Activated naive CD8-positive, alpha-beta T cell treated with anti-CD3 and anti-CD28 coated beads, Interleukin-2, amount 50 U/mL, for 24 hours (primary cell): ENCODE measurements around the gene WDR26.
"Not testable (repeated sequence)": the region's sequence is repeated elsewhere in the genome, so short reads cannot be mapped to it uniquely, and the experiment has no call there.

Experiments used
- ATAC-seq: fragments of 150-1000 bp; cut with Tn5 transposase; one replicate; pipeline ENCODE4 v1.10.0; 2021
- DNase-seq: peaks from one replicate; pipeline ENCODE4 v3.0.0; 2021
- H3K27ac Mint-ChIP-seq: one replicate; pipeline ENCODE4 v1.8.0; 2021; ENCODE audit warnings: mild to moderate bottlenecking, mixed read lengths
- H3K27me3 Mint-ChIP-seq: one replicate; pipeline ENCODE4 v1.8.0; 2021; ENCODE audit warnings: mixed read lengths
- H3K36me3 Mint-ChIP-seq: one replicate; pipeline ENCODE4 v1.8.0; 2021; ENCODE audit warnings: low read depth, mixed read lengths
- H3K4me1 Mint-ChIP-seq: one replicate; pipeline ENCODE4 v1.8.0; 2021; ENCODE audit warnings: mixed read lengths
- H3K4me3 Mint-ChIP-seq: one replicate; pipeline ENCODE4 v1.8.0; 2021; ENCODE audit warnings: mild to moderate bottlenecking, moderate library complexity, mixed read lengths
- H3K9me3 Mint-ChIP-seq: one replicate; pipeline ENCODE4 v1.8.0; 2021; ENCODE audit warnings: mixed read lengths

WDR26 gene

DNA sequence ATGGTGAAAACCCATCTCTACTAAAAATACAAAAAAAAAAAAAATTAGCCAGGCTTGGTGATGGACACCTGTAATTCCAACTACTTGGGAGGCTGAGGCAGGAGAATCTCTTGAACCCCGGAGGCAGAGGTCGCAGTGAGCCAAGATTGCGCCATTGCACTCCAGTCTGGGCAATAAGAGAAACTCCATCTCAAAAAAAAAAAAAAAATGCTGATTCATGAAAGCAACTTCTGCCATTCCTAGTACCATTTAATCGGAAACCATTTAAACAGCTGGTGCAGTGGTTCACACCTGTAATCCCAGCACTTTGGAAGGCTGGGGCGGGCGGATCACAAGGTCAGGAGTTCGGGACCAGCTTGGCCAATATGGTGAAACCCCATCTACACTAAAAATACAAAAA lies 5.9 kb downstream of the WDR26 start:
- H3K9me3 Mint-ChIP-seq, H3K4me3 Mint-ChIP-seq, H3K27me3 Mint-ChIP-seq, DNase-seq, ATAC-seq, H3K27ac Mint-ChIP-seq: not testable (repeated sequence)
- Mint-ChIP-seq H3K36me3 (peaks cover 55% of the 10 kb centered on the region), H3K4me1 (peaks cover 72% of the 10 kb centered on the region)

GRCh38 chr1:224427346-224427745 lies 7.3 kb downstream of the WDR26 start:
- H3K36me3 Mint-ChIP-seq = peaks cover 57% of the 10 kb centered on the region
- peak overlapping the region; percentile 39 for H3K27ac Mint-ChIP-seq
- DNase-seq (no peak), ATAC-seq (no peak)
- no peaks in the 10 kb centered on the region for H3K27me3 Mint-ChIP-seq
- no peaks in the 10 kb centered on the region for H3K9me3 Mint-ChIP-seq
- no peak overlapping the region for H3K4me3 Mint-ChIP-seq
- peaks cover 62% of the 10 kb centered on the region for H3K4me1 Mint-ChIP-seq

DNA sequence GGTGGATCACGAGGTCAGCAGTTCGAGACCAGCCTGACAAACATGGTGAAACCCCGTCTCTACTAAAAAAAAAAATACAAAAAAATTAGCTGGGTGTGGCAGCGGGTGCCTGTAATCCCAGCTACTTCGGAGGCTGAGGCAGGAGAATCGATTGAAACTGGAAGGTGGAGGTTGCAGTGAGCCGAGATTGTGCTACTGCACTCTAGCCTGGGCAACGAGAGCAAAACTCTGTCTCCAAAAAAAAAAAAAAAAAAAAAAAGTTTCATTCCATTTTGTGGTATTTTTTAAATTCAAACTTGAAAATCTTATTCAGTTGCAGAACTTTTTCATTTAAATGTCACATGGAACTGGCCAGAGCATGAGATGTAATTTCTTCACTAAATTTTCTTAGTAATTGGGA lies 7.7 kb downstream of the WDR26 start:
- not testable (repeated sequence) for H3K27ac Mint-ChIP-seq, H3K27me3 Mint-ChIP-seq, H3K4me3 Mint-ChIP-seq, H3K9me3 Mint-ChIP-seq, DNase-seq, ATAC-seq
- H3K36me3 Mint-ChIP-seq = peaks cover 61% of the 10 kb centered on the region
- H3K4me1 Mint-ChIP-seq = peaks cover 57% of the 10 kb centered on the region

GRCh38 chr1:224425279-224425884 lies 9.2 kb downstream of the WDR26 start:
- H3K4me3 Mint-ChIP-seq = no peak overlapping the region
- peaks cover 65% of the 10 kb centered on the region for H3K36me3 Mint-ChIP-seq
- DNase-seq (no peak), ATAC-seq (no peak)
- no peaks in the 10 kb centered on the region for H3K27me3 Mint-ChIP-seq
- peaks cover 44% of the 10 kb centered on the region for H3K4me1 Mint-ChIP-seq
- H3K9me3 Mint-ChIP-seq = no peaks in the 10 kb centered on the region
- H3K27ac Mint-ChIP-seq = peak overlapping the region; percentile 2

GRCh38 chr1:224420106-224420505 lies 14.5 kb downstream of the WDR26 start:
- Mint-ChIP-seq H3K36me3 (peaks cover 76% of the 10 kb centered on the region), H3K9me3 (no peaks in the 10 kb centered on the region), H3K27me3 (no peaks in the 10 kb centered on the region), H3K4me1 (peaks cover 5% of the 10 kb centered on the region), H3K4me3 (no peak overlapping the region), H3K27ac (no peak overlapping the region)
- no peak for ATAC-seq
- no peak for DNase-seq

- no peaks in the 10 kb centered on the region for H3K9me3 Mint-ChIP-seq
- H3K27ac Mint-ChIP-seq = no peak overlapping the region
- DNase-seq (no peak), ATAC-seq (no peak)
- no peak overlapping the region for H3K4me3 Mint-ChIP-seq
- H3K36me3 Mint-ChIP-seq = peaks cover 46% of the 10 kb centered on the region
- peaks cover 10% of the 10 kb centered on the region for H3K4me1 Mint-ChIP-seq
- no peaks in the 10 kb centered on the region for H3K27me3 Mint-ChIP-seq
Measured at GRCh38 chr1:224411766-224412165, 22.8 kb downstream of the WDR26 start.

DNA sequence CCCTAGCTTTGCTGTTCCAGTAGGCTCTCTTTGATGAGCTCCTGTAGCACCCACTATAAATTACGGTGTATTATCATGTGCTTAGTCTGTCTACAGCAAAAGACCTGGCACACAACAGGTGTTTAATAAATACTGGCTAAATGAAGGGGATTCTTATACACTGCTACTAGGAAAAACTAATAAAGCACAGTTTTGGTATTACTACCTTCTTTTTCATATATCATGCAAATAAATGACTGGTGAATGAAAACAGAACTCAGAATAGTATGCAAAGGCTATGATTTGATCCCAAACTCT lies 26.4 kb downstream of the WDR26 start:
- no peak for DNase-seq
- Mint-ChIP-seq H3K9me3 (no peaks in the 10 kb centered on the region), H3K4me3 (no peak overlapping the region), H3K36me3 (peaks cover 54% of the 10 kb centered on the region), H3K27me3 (no peaks in the 10 kb centered on the region), H3K27ac (no peak overlapping the region), H3K4me1 (peaks cover 10% of the 10 kb centered on the region)
- ATAC-seq = no peak

DNA sequence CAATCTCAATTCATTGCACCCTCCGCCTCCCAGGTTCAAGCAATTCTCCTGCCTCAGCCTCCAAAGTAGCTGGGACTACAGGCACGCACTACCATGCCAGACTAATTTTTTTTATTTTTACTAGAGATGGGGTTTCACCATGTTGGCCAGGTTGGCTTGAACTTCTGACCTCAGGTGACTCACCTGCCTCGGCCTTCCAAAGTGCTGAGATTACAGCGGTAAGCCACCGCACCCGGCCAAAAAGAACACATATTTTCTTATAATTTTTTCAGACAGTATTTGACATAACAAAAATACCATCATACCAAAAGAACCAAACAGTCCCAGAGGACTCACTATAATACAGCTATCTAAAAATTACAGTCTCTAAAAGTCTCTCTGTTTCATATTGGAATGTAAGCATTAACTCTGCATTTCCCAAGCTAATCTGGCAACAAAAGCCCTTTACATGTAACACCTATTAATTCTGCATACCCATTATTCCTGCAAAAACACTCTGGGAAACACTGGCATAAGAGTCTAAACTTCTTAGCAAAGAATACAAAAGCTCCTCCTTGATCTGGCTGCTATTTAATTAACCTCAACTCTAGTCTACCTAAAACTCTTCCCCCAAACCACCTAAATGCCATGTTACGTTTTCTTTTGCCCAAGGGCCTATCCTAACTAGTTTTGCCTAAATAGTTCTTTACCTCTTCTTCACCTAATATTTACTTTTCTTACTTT lies 26.9 kb downstream of the WDR26 start:
- Mint-ChIP-seq H3K4me1 (peaks cover 14% of the 10 kb centered on the region), H3K9me3 (no peaks in the 10 kb centered on the region), H3K36me3 (peaks cover 51% of the 10 kb centered on the region), H3K4me3 (no peak overlapping the region), H3K27me3 (no peaks in the 10 kb centered on the region), H3K27ac (no peak overlapping the region)
- no peak for DNase-seq
- ATAC-seq = no peak

DNA sequence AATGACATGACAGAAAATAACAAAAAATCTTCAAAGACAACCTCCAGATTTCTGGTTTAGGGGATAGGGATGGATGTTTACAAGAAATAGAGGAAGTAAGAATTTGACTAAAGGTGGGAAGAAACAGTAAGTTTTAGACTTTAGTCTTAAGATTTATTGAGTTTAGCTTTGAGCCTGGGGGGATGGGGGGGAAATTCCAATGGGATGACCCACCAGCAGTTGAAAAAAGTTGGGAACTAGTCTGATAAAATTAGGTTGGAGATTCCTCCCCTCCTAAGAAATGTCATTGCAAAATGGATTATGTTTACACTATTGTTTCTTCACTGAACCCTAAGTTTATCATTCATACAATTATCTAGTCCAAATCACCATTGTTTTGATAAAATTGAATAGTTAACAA lies 28.4 kb downstream of the WDR26 start:
- Mint-ChIP-seq H3K4me1 (peaks cover 23% of the 10 kb centered on the region), H3K27me3 (no peaks in the 10 kb centered on the region), H3K27ac (no peak overlapping the region), H3K4me3 (no peak overlapping the region), H3K9me3 (no peaks in the 10 kb centered on the region), H3K36me3 (peaks cover 45% of the 10 kb centered on the region)
- no peak for ATAC-seq
- DNase-seq = no peak

DNA sequence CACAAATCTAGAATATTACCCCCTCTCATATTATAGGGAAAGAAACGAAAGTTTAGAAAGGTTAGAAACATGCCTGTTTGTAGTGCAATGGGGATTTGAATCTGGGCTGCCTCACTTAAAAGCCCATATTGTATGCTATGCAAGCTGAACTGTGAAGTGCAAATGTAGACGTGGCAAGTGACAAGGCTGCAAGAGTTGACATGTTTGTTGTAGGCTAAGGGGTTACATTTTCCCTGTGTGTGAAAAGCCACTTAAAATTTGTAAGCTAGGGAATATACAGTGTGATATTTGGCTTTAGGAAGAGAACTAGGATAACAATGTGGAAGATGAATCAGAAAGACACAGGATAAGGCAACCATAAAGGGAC lies 29.0 kb downstream of the WDR26 start:
- no peak overlapping the region for H3K4me3 Mint-ChIP-seq
- H3K36me3 Mint-ChIP-seq = peaks cover 48% of the 10 kb centered on the region
- peaks cover 26% of the 10 kb centered on the region for H3K4me1 Mint-ChIP-seq
- no peak overlapping the region for H3K27ac Mint-ChIP-seq
- H3K9me3 Mint-ChIP-seq = no peaks in the 10 kb centered on the region
- ATAC-seq (no peak), DNase-seq (no peak)
- no peaks in the 10 kb centered on the region for H3K27me3 Mint-ChIP-seq

GRCh38 chr1:224404916-224405603 lies 29.5 kb downstream of the WDR26 start:
- H3K4me3 Mint-ChIP-seq = no peak overlapping the region
- H3K9me3 Mint-ChIP-seq = no peaks in the 10 kb centered on the region
- no peak overlapping the region for H3K27ac Mint-ChIP-seq
- H3K4me1 Mint-ChIP-seq = peaks cover 26% of the 10 kb centered on the region
- ATAC-seq (no peak), DNase-seq (no peak)
- no peaks in the 10 kb centered on the region for H3K27me3 Mint-ChIP-seq
- peaks cover 46% of the 10 kb centered on the region for H3K36me3 Mint-ChIP-seq

GRCh38 chr1:224402472-224403036 lies 32.0 kb downstream of the WDR26 start:
- Mint-ChIP-seq H3K27ac (no peak overlapping the region), H3K36me3 (peaks cover 56% of the 10 kb centered on the region), H3K27me3 (no peaks in the 10 kb centered on the region), H3K4me3 (no peak overlapping the region), H3K4me1 (peaks cover 19% of the 10 kb centered on the region), H3K9me3 (no peaks in the 10 kb centered on the region)
- DNase-seq = no peak
- ATAC-seq = peak; percentile 24

- H3K27ac Mint-ChIP-seq = no peak overlapping the region
- no peaks in the 10 kb centered on the region for H3K27me3 Mint-ChIP-seq
- peaks cover 60% of the 10 kb centered on the region for H3K36me3 Mint-ChIP-seq
- no peak overlapping the region for H3K4me3 Mint-ChIP-seq
- no peaks in the 10 kb centered on the region for H3K9me3 Mint-ChIP-seq
- peaks cover 21% of the 10 kb centered on the region for H3K4me1 Mint-ChIP-seq
- ATAC-seq (no peak), DNase-seq (no peak)
Measured at GRCh38 chr1:224399887-224400286, 34.7 kb downstream of the WDR26 start.

- peaks cover 82% of the 10 kb centered on the region for H3K36me3 Mint-ChIP-seq
- H3K9me3 Mint-ChIP-seq = no peaks in the 10 kb centered on the region
- H3K27ac Mint-ChIP-seq = peak overlapping the region; percentile 69
- H3K4me3 Mint-ChIP-seq = no peak overlapping the region
- ATAC-seq (no peak), DNase-seq (no peak)
- no peaks in the 10 kb centered on the region for H3K27me3 Mint-ChIP-seq
- H3K4me1 Mint-ChIP-seq = peaks cover 23% of the 10 kb centered on the region
Measured at GRCh38 chr1:224393294-224393693, 41.3 kb downstream of the WDR26 start.
